Stimulated activated CD8-positive, alpha-beta memory T cell treated with anti-CD3 and anti-CD28 coated beads, Interleukin-12 subunit alpha, Interleukin-12 subunit beta, amount 100 ng/mL, for 24 hours (primary cell): ENCODE measurements around the gene ZSWIM1.
"Not testable (repeated sequence)": the region's sequence is repeated elsewhere in the genome, so short reads cannot be mapped to it uniquely, and the experiment has no call there.

Experiments used
- DNase-seq: peaks from one replicate; pipeline ENCODE4 v3.0.0-alpha.2; 2020; ENCODE audit errors: extremely low read depth

The ZSWIM1 gene

GRCh38 chr20:45857114-45857881 is 23.7 kb upstream of the ZSWIM1 start, which contains the start of the genes ACOT8 and ZSWIM3:
Gene ACOT8 (minus strand): TSS chr20:45857392. CDS start chr20:45857315, 77 bp downstream.
Gene ZSWIM3 (plus strand): TSS chr20:45857614. CDS start chr20:45857826, 212 bp downstream.
- DNase-seq: peak; percentile 88

- no peak for DNase-seq
These were observed 23.2 kb upstream of the ZSWIM1 start for GRCh38 chr20:45857882-45858216.

GRCh38 chr20:45859916-45860315 is 21.1 kb upstream of the ZSWIM1 start:
- DNase-seq: no peak

DNA sequence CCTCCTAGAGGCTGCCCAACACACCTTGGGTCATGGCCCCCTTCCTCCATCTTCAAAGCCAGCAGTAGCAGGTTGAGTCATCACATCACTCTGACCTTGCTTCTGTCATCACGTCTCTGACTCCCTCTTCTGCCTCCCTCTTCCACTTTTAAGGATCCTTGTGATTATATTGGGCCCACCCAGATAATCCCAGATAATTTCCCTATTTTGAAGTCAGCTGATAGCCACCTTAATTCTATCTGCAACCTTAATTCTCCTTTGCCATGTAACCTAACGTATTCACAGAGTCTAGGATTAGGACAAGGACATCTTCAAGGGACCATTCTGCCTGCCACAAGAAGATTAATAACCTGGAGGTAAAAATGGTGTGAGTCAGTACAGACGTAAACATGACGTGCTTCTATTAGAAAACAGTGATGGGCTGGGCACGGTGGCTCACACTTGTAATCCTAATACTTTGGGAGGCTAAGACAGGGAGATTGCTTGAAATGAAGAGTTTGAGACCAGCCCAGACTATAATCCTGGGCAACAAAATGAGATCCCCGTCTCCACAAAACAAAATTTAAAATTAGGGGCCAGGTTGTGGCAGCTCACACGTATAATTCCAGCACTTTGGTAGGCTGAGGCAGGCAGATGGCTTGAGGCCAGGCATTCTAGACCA is 20.3 kb upstream of the ZSWIM1 start:
- DNase-seq: no peak

DNA sequence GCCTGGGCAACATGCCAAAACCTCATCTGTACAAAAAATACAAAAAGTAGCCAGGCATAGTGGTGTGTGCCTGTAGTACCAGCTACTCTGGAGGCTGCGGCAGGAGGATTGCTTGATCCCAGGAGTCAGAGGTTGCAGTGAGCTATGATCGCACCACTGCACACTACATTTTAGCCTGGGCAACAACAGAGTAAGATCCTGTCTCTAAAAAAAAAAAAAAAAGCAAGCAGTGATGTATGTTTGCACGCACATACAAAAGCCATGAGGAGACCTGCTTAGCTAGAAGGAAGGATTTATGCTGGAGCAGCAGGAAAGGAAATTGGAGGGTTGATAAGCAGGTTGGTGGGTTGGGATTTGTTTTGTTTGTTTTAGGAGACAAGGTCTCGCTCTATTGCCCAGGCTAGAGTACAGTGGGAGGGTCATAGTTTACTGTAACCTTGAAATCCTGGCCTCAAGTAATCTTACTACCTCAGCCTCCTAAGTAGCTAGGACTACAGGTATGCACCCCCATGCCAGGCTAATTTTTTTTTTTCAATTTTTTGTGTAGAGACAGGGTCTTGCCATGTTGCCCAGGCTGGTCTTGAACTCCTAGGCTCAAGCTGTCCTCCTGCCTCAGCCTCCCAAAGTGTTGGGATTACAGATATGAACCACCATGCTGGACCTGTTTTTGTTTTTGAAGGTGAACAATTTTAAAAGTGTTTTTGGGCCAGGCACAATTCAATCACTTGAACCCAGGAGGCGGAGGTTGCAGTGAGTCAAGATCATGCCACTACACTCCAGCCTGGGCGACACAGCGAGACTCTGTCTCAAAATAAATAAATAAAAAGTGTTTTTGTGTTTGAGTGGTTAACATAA is 19.6 kb upstream of the ZSWIM1 start:
- no peak for DNase-seq

GRCh38 chr20:45863543-45864470 is 17.2 kb upstream of the ZSWIM1 start:
- DNase-seq: no peak

DNA sequence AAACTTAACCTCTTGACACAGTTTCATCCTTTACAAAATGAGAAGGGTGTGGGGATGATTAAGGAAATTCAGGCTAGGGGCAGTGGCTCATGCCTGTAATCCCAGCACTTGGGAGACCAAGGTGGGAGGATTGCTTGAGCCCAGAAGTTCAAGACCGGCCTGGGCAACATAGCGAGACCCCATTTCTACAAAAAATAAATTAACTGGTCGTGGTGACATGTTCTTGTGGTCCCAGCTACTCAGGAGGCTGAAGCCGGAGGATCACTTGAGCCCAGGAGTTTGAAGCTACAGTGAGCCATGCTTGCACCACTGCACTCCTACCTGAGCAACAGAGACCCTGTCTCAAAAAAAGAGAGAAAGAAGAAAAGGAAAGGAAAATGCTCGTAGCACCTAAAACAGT is 14.6 kb upstream of the ZSWIM1 start:
- no peak for DNase-seq

- no peak for DNase-seq
These were observed 13.8 kb upstream of the ZSWIM1 start for GRCh38 chr20:45867136-45867818.

GRCh38 chr20:45867819-45868176 is 13.2 kb upstream of the ZSWIM1 start:
- no peak for DNase-seq

DNA sequence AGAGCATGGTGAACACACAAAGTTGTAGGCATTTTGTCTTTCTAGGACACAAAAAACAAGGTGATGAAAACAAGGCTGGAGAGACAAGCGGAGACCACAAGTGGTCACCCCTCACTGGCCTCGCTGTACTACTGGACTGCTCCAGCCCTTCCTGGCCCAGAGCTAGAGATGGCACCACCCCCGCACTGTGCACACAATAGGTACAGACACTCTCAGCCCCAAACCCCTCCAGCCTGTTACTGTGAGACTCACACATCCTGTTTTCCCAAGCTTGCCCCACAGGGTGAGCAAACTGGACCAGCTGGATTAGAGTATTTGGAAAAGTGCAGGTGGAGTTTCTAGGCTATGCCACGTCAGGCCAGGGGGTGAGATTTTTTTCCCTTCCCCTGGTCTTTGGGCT is 8.4 kb upstream of the ZSWIM1 start:
- no peak for DNase-seq

GRCh38 chr20:45873409-45874103 is 7.5 kb upstream of the ZSWIM1 start:
- DNase-seq: no peak

DNA sequence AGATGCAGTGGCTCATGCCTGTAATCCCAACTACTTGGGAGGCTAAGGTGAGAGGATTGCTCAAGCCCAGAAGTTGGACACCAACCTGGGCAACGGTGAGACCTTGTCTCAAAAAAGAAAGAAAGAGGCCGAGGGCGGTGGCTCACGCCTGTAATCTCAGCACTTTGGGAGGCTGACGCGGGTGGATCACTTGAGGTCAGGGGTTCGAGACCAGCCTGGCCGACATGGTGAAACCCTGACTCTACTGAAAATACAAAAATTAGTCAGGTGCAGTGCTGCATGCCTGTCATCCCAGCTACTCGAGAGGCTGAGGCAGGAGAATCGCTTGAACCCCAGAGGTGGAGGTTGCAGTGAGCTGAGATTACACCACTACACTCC is 6.9 kb upstream of the ZSWIM1 start:
- DNase-seq: not testable (repeated sequence)

DNA sequence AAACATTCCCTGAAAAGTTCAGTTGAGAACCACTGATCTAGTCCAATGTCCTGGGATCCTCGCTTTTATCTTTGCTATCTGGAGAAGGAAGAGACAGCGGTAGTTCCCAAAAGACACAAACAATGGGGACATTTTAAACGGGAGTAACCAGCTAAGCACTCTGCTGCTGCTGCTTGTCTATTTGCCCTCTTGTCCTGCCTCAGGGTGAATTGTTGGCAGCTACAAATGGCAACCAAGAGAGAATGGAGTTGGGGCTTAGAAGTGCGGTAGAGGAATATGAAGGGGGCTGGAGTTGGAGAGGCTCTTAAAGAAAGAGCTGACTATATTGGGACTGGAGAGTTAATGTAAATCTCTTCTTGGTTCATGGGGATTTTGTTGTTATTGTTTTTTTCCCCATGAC is 6.5 kb upstream of the ZSWIM1 start:
- DNase-seq: no peak

DNA sequence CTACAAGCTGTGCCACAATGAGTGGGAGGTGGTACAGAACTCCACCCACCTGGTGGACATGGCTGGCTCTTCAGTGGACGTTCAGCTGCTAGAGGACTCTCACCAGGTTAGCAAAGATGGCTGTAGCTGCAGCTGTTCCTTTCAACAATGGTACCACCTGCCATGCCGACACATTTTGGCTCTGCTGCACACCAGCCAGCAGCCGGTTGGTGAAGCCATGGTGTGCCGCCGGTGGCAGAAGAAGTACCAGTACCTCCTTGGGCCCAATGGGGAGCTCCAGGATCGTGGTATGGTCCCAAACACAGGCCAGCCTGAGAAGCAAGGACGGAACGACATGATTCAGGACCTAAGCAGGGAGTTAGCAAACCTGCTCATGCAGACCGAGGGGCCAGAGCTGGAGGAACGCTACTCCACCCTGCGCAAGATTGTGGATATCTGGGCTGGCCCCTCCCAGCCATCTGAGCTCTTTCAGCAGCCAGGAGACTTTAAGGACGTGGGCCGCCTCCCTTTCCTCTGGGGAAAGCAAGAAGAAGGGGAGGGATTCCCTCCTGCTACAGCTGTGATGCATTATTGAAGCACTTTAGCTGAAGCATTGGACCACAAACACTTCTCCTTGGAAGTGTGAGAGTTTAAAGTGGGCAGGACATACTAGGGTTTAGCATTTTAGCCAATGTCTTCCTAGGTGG is 2.8 kb upstream of the ZSWIM1 start:
- DNase-seq: no peak

GRCh38 chr20:45882469-45883099 is 1.6 kb downstream of the ZSWIM1 start:
- DNase-seq: no peak

DNA sequence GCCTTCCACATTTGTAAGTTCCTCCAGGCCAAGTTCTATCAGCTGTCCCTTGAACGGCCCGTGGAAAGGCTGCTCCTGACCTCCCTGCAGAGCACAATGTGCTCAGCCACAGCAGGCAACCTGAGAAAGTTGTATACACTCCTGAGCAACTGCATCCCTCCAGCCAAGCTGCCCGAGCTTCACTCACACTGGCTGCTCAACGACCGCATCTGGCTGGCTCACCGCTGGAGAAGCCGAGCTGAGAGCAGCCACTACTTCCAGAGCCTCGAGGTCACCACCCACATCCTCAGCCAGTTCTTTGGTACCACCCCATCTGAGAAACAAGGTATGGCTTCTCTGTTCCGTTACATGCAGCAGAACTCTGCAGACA is 2.1 kb downstream of the ZSWIM1 start:
- DNase-seq: no peak

DNA sequence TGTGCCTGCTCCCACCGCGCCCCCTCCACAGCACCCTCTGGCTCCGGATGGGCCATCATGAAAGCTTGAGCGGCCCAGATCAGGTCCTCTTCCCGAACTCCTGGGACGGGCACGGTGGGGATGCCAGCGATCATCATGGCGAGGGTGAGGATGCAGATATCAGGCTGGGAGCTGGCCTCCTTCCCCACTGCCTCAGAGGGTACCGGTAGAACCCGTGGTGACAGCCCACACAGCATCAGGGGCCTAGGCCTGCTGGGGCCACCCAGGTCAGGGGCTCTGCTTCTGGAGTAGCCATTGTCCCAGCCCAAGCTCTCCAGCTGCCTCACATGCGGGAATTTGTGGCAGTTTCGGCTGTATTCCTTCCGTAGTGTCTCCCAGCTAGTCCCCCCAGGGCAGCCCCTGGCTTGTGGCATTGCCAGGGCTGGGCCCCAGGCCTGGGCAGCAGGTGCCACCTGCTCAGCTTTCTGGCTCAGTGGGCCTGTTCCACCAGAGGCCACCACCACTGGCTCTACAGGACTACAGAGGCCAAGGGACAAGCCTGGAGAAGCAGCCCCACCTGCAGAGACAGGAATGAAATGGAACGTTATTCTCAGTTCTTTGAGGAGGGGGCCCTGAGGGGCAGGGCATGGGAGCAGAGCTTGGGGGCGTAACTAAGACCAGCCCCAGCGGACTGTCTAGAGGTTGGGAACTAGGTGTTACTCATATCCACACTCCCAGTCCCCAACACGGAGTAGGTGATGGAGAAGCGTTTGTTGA is 5.7 kb downstream of the ZSWIM1 start:
- no peak for DNase-seq

DNA sequence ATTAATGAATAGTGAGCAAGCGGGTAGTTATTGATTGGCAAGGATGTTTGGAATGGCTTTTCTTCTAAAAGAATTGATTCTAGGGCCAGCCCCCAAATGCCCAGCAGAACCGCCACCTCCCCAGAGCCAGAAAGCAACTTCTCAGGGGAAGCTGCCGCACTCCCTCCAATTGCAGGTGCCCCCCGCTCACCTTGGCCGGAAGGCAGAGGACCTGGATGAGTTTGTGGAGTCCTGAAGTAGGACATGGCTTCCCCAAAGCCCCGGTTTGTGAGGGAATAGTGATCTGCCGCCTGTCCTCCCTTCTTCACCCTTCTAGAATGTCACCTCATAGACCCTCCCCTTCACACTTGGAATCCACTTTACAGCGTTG is 6.3 kb downstream of the ZSWIM1 start, which contains the start of gene SPATA25:
SPATA25 (minus strand) TSS at position 277 of the 370 bp plus-strand sequence; CDS start at position 245, 32 bp downstream.
- no peak for DNase-seq
